Activated CD8-positive, alpha-beta memory T cell treated with anti-CD3 and anti-CD28 coated beads for 4 hours (primary cell): ENCODE data around the gene HIVEP2.

Source experiments
- DNase-seq, 2 donors: peaks; one replicate each; pipeline ENCODE4 v3.0.0-alpha.2; 2020; ENCODE audit warnings: low read depth in 2 of 2

The HIVEP2 gene

GRCh38 chr6:142946181-142946923, 1.4 kb upstream of the HIVEP2 start:
- DNase-seq = peak; percentile 76 to 88

DNA sequence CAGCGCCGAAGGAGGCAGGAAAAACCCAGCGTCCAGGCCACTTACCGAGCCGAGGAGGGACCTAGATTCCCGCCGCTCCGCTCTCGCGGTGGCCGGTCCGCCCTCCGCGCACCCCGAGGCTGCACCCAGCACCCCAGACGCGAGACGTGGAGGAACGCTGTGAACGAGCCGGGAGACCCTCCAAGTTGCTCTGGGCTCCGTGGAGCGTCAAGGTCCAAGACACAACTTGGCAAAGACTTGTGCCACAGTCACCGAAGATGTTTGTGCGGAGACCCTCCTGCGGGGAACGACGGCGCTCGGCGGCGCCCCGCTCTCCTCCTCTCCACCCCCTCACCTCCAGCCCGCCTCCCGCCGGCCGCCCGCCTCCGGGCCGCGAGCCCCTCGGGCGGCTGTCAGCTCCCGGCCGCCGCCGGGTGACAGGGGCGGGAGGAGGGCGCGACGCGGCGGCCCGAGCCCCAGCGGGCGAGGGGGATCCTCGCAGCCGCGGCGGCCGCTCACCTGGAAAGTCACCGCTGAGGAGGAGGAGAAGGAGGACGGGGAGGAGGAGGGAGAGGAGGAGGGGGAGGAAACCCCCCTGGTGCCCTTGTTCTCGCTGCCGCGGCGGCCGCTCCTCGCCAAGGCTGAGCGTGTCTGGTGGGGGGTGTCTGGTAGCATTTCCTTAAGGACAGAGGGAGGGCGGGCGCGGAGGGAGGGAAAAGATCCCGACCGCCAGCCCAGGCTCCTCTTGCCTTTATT, 637 bp upstream of the HIVEP2 start:
- DNase-seq = peak; percentile 30 to 39

DNA sequence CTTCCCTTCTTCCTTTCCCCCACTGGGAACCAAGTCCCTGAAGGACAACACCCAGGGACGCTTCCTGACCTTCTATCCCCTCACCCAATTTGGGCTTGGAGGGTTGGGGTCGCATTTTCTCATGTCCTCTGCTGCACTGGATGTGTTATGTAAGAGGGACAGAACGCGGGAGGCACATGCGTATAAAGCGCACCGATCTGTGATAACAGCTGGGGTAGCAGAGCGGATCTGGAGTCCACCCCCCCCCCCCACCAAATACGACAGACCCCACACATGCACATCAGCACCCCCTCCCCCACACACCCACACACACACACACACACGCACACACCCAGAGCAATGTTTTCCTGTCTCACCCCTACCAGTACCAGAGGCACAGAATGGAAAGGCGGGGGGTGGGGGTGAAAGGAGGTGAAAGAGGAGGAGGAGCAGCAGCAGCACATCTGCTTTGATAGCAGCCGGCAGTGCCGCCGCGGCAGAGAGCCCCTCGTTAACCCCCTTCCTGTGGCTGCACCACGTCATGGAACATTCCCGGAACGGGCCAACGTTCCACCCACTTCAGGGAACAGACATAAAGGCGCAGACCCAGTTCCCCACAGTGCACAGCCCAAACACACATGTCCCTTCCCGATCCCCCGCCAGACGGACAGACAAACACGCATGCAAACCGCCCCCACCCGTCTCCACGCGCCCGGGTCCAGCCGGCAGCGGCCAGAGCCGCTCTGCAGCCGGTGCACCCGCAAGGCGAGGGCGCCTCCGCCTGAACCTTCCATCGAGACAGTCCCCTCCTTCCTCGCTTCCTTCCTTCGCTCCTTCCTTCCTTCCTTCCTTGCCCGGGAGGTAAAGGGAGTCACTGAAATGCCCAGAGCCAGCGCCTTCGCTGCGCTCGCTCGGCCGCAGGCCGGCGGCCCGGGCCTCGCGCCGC, 590 bp downstream of the HIVEP2 start:
- DNase-seq = peak; percentile 91 to 97

DNA sequence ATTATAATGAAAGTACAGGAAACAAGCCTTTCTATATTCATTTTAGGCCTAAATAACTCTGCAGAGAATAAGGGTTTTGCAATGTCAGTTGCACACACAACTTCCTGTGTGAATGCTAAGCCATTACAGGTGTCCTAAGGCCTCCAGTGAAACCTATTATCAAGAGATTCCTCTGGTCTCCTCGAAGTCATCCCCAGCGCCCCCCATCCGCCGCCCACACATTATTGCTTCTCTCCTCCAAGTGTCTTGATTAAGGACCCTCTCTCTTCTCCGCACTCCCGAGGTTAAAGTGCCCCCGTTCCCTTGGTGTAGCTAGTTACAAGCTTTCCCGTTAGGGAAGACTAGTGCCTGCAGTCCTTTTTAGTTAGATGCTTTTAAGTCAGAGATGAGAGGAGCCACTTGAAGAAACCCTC, 1.3 kb downstream of the HIVEP2 start:
- peak in 1 of 2 donors; percentile 24 for DNase-seq

DNA sequence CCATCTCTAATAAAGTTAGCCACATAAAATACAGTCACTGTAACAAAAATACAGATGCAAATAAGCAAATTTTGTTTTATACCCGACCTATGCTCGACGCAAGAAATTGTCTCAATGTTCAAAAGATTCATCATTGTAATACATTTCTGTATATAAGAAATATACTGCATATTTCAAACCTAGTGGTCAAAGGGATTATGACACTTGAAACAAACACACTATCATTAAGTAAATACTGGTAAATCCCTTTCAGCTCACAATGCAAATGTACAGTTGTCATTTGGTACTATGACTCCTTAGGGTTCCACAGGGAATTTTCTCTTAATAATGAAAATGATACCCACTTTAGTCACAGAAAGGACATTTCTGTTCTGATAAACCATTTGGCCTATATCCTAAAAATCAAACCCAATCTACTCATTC, 2.2 kb downstream of the HIVEP2 start:
- DNase-seq = no peak

DNA sequence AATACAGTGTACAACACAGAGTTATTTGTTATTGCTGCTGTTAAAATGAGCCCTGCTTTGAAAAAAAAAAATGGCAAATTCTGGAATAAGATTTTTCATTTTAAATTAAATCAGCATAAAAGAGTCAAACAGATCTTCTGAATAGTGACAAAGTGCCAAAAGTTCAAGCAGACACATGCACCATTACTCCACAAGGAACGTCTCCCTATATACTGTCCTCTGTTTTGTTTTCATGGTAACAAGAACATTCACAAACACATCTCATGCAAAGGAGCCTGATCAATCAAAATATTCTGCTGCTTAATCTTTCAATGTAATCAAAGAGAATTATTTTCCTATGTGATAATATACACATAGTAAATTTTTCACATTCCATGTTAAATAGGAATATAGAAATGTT, 2.7 kb downstream of the HIVEP2 start:
- no peak for DNase-seq

GRCh38 chr6:142941018-142941417, 4.0 kb downstream of the HIVEP2 start:
- DNase-seq = no peak

- DNase-seq = no peak
Observed at GRCh38 chr6:142940487-142940886, 4.5 kb downstream of the HIVEP2 start.

DNA sequence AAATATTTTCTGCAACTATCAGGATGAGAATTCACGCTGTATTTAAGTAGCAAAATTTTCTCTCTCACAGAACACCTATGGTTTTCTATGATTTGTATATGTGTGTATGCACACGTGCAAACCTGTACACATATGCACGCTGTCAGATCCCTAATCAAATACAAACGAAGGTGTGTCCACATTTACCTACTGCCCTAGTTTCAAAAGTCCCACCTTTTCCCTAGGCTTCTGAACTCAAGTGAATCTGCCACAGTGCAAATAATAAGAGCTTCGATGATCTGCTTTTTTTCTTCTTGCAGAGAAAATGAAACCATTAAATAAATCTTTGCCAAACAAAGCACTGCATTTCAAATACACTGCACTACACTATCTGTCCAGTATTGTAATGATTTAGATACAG, 6.5 kb downstream of the HIVEP2 start:
- no peak for DNase-seq

- DNase-seq = no peak
Observed at GRCh38 chr6:142937986-142938385, 7.0 kb downstream of the HIVEP2 start.

DNA sequence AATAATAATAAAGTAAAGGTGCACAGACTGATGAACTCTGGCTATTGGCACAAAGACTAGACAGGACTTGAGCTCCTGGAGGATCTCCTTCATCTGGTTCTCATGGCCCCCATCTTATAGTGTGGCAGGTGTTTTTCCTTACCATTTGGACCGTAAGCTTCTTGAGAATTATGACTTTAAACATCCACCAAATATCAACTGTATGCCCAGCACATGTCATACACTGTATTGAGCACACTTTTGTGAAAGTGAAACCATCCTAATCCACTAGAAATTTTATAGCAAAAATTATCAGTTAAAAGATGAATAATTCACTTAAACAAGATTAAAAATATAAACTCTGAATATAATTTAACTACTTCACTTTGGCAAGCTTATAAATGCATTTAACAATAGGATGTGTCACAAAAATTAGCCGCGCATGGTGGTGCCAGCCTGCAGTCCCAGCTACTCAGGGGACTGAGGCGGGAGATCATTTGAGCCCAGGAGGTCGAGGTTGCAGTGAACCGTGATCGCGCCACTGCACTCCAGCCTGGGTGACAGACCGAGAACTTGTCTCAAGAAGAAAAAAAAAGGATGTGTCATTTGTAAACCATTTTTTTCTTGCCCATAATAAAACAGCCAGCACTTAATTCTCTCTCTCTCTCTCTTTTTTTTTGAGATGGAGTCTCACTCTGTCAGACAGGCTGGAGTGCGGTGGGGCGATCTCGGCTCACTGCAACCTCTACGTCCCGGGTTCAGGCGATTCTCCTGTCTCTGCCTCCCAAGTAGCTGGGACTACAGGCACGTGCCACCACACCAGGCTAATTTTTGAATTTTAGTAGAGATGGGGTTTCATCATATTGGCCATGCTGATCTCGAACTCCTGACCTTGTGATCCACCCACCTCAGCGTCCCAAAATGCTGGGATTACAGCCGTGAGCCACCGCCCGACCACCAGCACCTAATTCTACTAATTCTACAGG, 9.1 kb downstream of the HIVEP2 start:
- no peak for DNase-seq

DNA sequence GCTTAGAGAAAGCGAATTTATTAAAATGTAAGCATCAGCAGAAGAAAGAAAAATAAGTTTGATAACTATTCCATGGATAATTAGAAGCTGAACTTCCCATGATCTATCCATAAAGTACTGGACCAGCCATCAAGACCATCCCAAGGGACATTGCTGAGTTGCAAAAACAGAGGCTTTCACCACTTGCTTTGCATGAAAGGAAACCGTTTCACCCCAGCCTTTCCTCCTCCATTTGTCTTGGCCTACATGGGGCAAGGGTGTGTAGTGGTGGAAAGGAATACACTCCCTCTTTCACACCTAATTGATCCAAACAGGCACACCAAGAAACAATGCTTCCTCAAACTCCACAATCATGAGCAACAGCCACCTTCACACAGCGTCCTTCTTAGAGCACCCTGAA, 10.4 kb downstream of the HIVEP2 start:
- no peak for DNase-seq

GRCh38 chr6:142934106-142934505, 10.9 kb downstream of the HIVEP2 start:
- no peak for DNase-seq

- no peak for DNase-seq
Observed at GRCh38 chr6:142933701-142934100, 11.3 kb downstream of the HIVEP2 start.

GRCh38 chr6:142932889-142933288, 12.1 kb downstream of the HIVEP2 start:
- no peak for DNase-seq

DNA sequence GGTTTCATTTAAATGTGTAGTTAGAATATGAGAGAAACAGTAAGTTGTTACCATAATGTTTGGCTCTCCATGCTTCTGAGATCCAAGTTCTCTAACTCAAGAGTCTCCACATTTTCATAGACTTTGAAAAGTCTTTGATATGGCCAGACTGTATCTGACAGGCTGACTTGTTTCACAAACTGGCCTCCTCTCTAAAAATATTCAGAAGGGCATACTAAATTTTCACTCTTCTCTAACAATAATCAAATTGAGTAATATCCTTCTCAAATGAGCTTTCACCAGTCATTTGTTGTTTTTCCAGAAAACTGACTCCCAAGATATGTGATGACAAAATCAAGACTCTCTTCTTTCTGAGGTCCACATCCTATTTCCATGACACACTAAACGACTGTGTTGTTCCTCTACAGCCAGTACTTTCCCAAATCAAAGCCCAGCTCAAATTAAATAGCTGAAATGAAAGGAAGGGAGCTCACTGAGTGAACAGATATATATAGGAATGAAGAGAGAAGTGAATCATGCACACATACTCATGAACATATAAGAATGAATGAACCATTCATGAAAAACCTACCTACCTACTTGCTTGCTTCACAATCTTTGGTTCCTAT, 15.1 kb downstream of the HIVEP2 start:
- no peak for DNase-seq

GRCh38 chr6:142927904-142928303, 17.1 kb downstream of the HIVEP2 start:
- no peak for DNase-seq

GRCh38 chr6:142927271-142927580, 17.8 kb downstream of the HIVEP2 start:
- no peak for DNase-seq

GRCh38 chr6:142926494-142927270, 18.3 kb downstream of the HIVEP2 start:
- peak in 1 of 2 donors; percentile 47 for DNase-seq

DNA sequence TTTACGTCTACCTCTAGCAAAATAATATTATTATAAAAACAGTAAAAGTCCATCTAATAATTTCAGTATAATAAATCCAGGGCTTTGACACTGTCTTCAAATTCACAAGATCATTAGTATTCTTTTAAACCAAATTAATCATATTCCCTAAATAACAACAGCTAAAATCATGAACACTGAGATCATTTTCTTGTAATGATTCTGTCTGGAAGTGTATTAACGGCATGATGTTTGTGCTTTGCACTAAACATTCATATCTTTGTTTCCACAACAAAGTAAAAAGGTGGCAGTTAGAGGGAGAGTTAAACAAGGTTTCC, 18.8 kb downstream of the HIVEP2 start:
- DNase-seq = no peak
